WTC11 (cell line): ENCODE data around the gene PPP1R15B. TPM values are rescaled to one million over a fixed set of nuclear protein-coding genes. Genes with fewer than 3 reads are reported as not detected.

Source experiments
- ATAC-seq: fragments of 200-7000 bp; cut with Tn5 transposase; 2 replicates; pipeline ENCODE4 v1.10.0; 2021; ENCODE audit warnings: mild to moderate bottlenecking, moderate library complexity
- CTCF ChIA-PET: fragments of 300-600 bp; sonication (Branson Sonifier 250); formaldehyde crosslinking; loops from one replicate; lab custom pipeline; 2021; ENCODE audit warnings: antibody characterized with exemption; lab: Charles Lee
- POLR2A ChIA-PET: fragments of 350-600 bp; sonication (Branson Sonifier 250); formaldehyde crosslinking; loops from one replicate; lab custom pipeline; 2021; ENCODE audit warnings: antibody characterized with exemption; lab: Charles Lee
- DNase-seq: peaks from one replicate; pipeline ENCODE4 v3.0.0; 2021; ENCODE audit warnings: low spot score
- H3K27ac Mint-ChIP-seq: 2 replicates; pipeline ENCODE4 v1.8.0; 2021; ENCODE audit warnings: mixed read lengths
- H3K27me3 Mint-ChIP-seq: 2 replicates; pipeline ENCODE4 v1.8.0; 2021; ENCODE audit warnings: low read depth, mild to moderate bottlenecking, moderate library complexity, mixed read lengths
- H3K36me3 Mint-ChIP-seq: 2 replicates; pipeline ENCODE4 v1.8.0; 2021; ENCODE audit warnings: mixed read lengths
- H3K4me1 Mint-ChIP-seq: 2 replicates; pipeline ENCODE4 v1.8.0; 2022; ENCODE audit warnings: mixed read lengths
- H3K4me3 Mint-ChIP-seq: 2 replicates; pipeline ENCODE4 v1.8.0; 2021; ENCODE audit warnings: mild to moderate bottlenecking, moderate library complexity, mixed read lengths
- H3K9me3 Mint-ChIP-seq: 2 replicates; pipeline ENCODE4 v1.8.0; 2021; ENCODE audit warnings: mixed read lengths
- ATF1 ChIP-seq: sonication (generic); formaldehyde crosslinking; IDR thresholded peaks from 2 replicates; pipeline ENCODE4 v1.8.1; 2023; ENCODE audit warnings: mild to moderate bottlenecking, moderate library complexity, missing genetic modification reagents
- EMX1 ChIP-seq: fragments of 250-450 bp; sonication (Bioruptor Pico); IDR thresholded peaks from 2 replicates; pipeline ENCODE4 v1.8.0; 2021; ENCODE audit warnings: mild to moderate bottlenecking
- KAT7 ChIP-seq: sonication (generic); formaldehyde crosslinking; IDR thresholded peaks from 2 replicates; pipeline ENCODE4 v1.8.1; 2023; ENCODE audit warnings: missing genetic modification reagents, mild to moderate bottlenecking, borderline replicate concordance
- NFATC4 ChIP-seq: fragments of 250-450 bp; sonication (Bioruptor Pico); IDR thresholded peaks from 2 replicates; pipeline ENCODE4 v1.9.0; 2021; ENCODE audit warnings: mild to moderate bottlenecking
- RELA ChIP-seq: sonication (generic); formaldehyde crosslinking; IDR thresholded peaks from 2 replicates; pipeline ENCODE4 v1.8.1; 2022; ENCODE audit warnings: missing genetic modification reagents, mild to moderate bottlenecking, borderline replicate concordance
- SP1 ChIP-seq: sonication (generic); formaldehyde crosslinking; conservative IDR thresholded peaks from 2 replicates; pipeline ENCODE4 v1.8.1; 2022; ENCODE audit warnings: missing genetic modification reagents
- TEAD4 ChIP-seq: sonication (generic); formaldehyde crosslinking; IDR thresholded peaks from 2 replicates; pipeline ENCODE4 v1.8.0; 2022; ENCODE audit warnings: mild to moderate bottlenecking, missing genetic modification reagents
- TP53 ChIP-seq: sonication (generic); formaldehyde crosslinking; IDR thresholded peaks from 2 replicates; pipeline ENCODE4 v1.8.1; 2023; ENCODE audit warnings: mild to moderate bottlenecking, missing genetic modification reagents
- ZNF138 ChIP-seq: sonication (generic); formaldehyde crosslinking; conservative IDR thresholded peaks from 2 replicates; pipeline ENCODE4 v1.8.1; 2022; ENCODE audit warnings: mild to moderate bottlenecking, moderate library complexity, missing genetic modification reagents
- ZNF423 ChIP-seq: fragments of 250-450 bp; sonication (Bioruptor Pico); IDR thresholded peaks from 2 replicates; pipeline ENCODE4 v2.1.2; 2022; ENCODE audit warnings: mild to moderate bottlenecking, moderate library complexity
- total RNA-seq: library from RNA; stranded (reverse); gene quantifications from 3 replicates; pipeline ENCODE4 v1.2.3, GENCODE V29; 2021
- TF ChIP-seq, protein P1 (sequence below): fragments of 250-450 bp; sonication (Bioruptor Pico); IDR thresholded peaks from 2 replicates; pipeline ENCODE4 v2.1.2; 2022; ENCODE audit warnings: mild to moderate bottlenecking, moderate library complexity
- TF ChIP-seq, protein P2 (sequence below): sonication (generic); formaldehyde crosslinking; IDR thresholded peaks from 2 replicates; pipeline ENCODE4 v1.8.0; 2022; ENCODE audit warnings: mild to moderate bottlenecking, missing genetic modification reagents
- TF ChIP-seq, protein P3 (sequence below): sonication (generic); formaldehyde crosslinking; IDR thresholded peaks from 2 replicates; pipeline ENCODE4 v1.8.1; 2023; ENCODE audit warnings: mild to moderate bottlenecking, missing genetic modification reagents
- TF ChIP-seq, protein P4 (sequence below): sonication (generic); formaldehyde crosslinking; IDR thresholded peaks from 2 replicates; pipeline ENCODE4 v1.8.1; 2023; ENCODE audit warnings: mild to moderate bottlenecking, missing genetic modification reagents
- TF ChIP-seq, protein P5 (sequence below): sonication (generic); formaldehyde crosslinking; IDR thresholded peaks from 2 replicates; pipeline ENCODE4 v1.8.0; 2022; ENCODE audit warnings: mild to moderate bottlenecking, missing genetic modification reagents
- TF ChIP-seq, protein P6 (sequence below): sonication (generic); formaldehyde crosslinking; IDR thresholded peaks from 2 replicates; pipeline ENCODE4 v1.8.0; 2023; ENCODE audit warnings: mild to moderate bottlenecking, missing genetic modification reagents
- TF ChIP-seq, protein P7 (sequence below): sonication (generic); formaldehyde crosslinking; IDR thresholded peaks from 2 replicates; pipeline ENCODE4 v1.8.0; 2022; ENCODE audit warnings: mild to moderate bottlenecking, missing genetic modification reagents

PPP1R15B gene
- total RNA-seq, 1 experiment from 2014 or later: 47.7 TPM

DNA sequence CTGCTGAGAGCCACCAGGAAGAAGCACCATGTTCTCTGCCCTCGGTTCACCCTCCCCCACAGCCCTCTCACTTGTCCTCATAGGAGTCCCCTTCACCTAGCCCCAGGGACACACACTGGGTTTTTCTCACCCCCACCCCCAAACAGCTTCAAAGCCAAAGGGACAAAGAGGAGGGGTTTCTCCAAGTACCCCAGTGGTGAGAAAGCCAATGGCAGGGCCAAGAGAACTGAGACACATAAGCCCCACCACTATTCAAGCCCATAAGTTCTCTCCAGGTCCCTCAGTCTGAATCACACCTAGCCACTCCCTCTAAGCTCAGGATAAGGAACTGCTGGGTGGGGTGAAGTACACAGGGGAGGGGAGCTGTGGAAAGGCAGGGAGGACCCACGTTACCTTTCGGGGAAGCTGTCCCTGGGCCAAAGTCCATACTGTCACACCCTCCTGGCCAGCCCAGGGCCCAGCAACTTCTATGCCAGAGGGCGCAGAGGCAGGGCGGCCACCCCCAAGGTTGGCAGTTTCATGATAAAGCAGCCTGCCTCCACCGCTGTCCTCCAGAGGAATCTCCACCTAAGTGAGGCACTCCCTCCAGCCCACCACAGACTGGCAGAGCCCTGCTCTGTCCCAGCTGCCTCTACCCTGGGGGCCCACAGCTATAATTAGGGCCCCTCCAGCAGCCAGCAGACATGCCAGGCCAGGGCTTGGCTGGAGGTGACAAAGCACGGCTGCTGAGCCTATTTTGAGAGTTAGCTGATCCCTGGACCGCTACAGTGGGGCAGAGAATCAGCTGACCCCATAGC lies 39.0 kb upstream of the PPP1R15B start:
- H3K27ac Mint-ChIP-seq: no peak overlapping the region
- 0 out of 2 replicates have a peak, but pooled peaks cover 3% of the 10 kb centered on the region for H3K36me3 Mint-ChIP-seq
- H3K4me1 Mint-ChIP-seq: peaks cover 64% of the 10 kb centered on the region
- H3K27me3 Mint-ChIP-seq: no peaks in the 10 kb centered on the region
- TF ChIP-seq, protein P1, sequence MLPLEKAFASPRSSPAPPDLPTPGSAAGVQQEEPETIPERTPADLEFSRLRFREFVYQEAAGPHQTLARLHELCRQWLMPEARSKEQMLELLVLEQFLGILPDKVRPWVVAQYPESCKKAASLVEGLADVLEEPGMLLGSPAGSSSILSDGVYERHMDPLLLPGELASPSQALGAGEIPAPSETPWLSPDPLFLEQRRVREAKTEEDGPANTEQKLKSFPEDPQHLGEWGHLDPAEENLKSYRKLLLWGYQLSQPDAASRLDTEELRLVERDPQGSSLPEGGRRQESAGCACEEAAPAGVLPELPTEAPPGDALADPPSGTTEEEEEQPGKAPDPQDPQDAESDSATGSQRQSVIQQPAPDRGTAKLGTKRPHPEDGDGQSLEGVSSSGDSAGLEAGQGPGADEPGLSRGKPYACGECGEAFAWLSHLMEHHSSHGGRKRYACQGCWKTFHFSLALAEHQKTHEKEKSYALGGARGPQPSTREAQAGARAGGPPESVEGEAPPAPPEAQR: no peak
- TF ChIP-seq, protein P2, sequence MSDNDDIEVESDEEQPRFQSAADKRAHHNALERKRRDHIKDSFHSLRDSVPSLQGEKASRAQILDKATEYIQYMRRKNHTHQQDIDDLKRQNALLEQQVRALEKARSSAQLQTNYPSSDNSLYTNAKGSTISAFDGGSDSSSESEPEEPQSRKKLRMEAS: no peak
- TF ChIP-seq, protein P3, sequence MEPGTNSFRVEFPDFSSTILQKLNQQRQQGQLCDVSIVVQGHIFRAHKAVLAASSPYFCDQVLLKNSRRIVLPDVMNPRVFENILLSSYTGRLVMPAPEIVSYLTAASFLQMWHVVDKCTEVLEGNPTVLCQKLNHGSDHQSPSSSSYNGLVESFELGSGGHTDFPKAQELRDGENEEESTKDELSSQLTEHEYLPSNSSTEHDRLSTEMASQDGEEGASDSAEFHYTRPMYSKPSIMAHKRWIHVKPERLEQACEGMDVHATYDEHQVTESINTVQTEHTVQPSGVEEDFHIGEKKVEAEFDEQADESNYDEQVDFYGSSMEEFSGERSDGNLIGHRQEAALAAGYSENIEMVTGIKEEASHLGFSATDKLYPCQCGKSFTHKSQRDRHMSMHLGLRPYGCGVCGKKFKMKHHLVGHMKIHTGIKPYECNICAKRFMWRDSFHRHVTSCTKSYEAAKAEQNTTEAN (CRISPR knock-in tag): no peak
- CTCF ChIA-PET: interaction anchor here (1.0 to 13.1 kb wide), 7 partner anchors 16 to 356 kb away, joined by 3 to 906 read pairs (median 6); partner anchors contain the start of gene PIK3C2B
- DNase-seq: no peak
- POLR2A ChIA-PET: interaction anchor here (0.6 to 0.8 kb wide), 2 partner anchors 42 to 44 kb away, joined by 3 read pairs; no protein-coding TSS in a partner anchor
- ATAC-seq: no peak
- H3K4me3 Mint-ChIP-seq: no peak overlapping the region
- H3K9me3 Mint-ChIP-seq: no peaks in the 10 kb centered on the region

DNA sequence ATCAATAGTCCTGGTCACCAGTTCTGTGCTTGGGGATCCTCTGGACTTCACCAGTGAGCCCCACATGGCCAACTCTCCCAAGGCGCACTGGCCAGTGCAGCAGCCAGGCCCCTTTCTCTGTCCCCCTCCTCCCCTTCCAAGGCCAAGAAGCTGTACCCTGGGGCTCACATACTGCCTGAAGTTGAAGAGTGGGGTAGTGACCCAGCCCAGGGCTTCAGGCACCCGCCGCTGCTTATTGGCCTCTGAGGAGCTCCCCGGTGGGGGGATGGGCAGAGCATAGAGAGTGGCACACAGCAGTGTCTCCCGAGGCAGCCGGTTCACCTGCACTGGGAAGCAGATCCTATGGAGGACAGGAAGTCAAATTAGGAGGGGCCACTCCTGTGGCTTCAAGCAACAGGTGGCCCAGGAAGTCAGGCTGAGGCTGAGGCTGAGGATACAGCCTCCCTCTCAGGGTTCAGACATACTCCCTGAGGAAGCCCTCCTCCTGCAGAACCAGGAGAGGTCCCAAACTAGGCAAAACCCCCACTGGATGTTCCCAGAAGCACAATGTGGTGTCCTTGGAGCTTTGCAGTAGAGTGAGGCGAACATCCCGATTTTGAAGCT lies 38.2 kb upstream of the PPP1R15B start:
- ChIA-PET CTCF (interaction anchor here (1.0 to 13.1 kb wide), 7 partner anchors 17 to 357 kb away, joined by 3 to 906 read pairs (median 6); partner anchors contain the start of gene PIK3C2B), POLR2A (interaction anchor here (0.8 kb wide), 1 partner anchor 45 kb away, joined by 3 read pairs; no protein-coding TSS in a partner anchor)
- DNase-seq (no peak), ATAC-seq (no peak)
- H3K4me3 Mint-ChIP-seq: no peak overlapping the region
- no peaks in the 10 kb centered on the region for H3K27me3 Mint-ChIP-seq
- TF ChIP-seq ATF1 (no peak), TEAD4 (CRISPR knock-in tag) (no peak), ZNF138 (CRISPR knock-in tag) (no peak), NFATC4 (no peak), RELA (CRISPR knock-in tag) (no peak), TP53 (no peak), SP1 (CRISPR knock-in tag) (no peak), ZNF423 (CRISPR knock-in tag) (no peak), EMX1 (CRISPR knock-in tag) (no peak), KAT7 (no peak)
- TF ChIP-seq, protein P4, sequence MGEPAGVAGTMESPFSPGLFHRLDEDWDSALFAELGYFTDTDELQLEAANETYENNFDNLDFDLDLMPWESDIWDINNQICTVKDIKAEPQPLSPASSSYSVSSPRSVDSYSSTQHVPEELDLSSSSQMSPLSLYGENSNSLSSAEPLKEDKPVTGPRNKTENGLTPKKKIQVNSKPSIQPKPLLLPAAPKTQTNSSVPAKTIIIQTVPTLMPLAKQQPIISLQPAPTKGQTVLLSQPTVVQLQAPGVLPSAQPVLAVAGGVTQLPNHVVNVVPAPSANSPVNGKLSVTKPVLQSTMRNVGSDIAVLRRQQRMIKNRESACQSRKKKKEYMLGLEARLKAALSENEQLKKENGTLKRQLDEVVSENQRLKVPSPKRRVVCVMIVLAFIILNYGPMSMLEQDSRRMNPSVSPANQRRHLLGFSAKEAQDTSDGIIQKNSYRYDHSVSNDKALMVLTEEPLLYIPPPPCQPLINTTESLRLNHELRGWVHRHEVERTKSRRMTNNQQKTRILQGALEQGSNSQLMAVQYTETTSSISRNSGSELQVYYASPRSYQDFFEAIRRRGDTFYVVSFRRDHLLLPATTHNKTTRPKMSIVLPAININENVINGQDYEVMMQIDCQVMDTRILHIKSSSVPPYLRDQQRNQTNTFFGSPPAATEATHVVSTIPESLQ (CRISPR knock-in tag): no peak
- TF ChIP-seq, protein P5, sequence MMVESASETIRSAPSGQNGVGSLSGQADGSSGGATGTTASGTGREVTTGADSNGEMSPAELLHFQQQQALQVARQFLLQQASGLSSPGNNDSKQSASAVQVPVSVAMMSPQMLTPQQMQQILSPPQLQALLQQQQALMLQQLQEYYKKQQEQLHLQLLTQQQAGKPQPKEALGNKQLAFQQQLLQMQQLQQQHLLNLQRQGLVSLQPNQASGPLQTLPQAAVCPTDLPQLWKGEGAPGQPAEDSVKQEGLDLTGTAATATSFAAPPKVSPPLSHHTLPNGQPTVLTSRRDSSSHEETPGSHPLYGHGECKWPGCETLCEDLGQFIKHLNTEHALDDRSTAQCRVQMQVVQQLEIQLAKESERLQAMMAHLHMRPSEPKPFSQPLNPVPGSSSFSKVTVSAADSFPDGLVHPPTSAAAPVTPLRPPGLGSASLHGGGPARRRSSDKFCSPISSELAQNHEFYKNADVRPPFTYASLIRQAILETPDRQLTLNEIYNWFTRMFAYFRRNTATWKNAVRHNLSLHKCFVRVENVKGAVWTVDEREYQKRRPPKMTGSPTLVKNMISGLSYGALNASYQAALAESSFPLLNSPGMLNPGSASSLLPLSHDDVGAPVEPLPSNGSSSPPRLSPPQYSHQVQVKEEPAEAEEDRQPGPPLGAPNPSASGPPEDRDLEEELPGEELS: no peak
- TF ChIP-seq, protein P6, sequence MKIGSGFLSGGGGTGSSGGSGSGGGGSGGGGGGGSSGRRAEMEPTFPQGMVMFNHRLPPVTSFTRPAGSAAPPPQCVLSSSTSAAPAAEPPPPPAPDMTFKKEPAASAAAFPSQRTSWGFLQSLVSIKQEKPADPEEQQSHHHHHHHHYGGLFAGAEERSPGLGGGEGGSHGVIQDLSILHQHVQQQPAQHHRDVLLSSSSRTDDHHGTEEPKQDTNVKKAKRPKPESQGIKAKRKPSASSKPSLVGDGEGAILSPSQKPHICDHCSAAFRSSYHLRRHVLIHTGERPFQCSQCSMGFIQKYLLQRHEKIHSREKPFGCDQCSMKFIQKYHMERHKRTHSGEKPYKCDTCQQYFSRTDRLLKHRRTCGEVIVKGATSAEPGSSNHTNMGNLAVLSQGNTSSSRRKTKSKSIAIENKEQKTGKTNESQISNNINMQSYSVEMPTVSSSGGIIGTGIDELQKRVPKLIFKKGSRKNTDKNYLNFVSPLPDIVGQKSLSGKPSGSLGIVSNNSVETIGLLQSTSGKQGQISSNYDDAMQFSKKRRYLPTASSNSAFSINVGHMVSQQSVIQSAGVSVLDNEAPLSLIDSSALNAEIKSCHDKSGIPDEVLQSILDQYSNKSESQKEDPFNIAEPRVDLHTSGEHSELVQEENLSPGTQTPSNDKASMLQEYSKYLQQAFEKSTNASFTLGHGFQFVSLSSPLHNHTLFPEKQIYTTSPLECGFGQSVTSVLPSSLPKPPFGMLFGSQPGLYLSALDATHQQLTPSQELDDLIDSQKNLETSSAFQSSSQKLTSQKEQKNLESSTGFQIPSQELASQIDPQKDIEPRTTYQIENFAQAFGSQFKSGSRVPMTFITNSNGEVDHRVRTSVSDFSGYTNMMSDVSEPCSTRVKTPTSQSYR: no peak
- TF ChIP-seq, protein P7, sequence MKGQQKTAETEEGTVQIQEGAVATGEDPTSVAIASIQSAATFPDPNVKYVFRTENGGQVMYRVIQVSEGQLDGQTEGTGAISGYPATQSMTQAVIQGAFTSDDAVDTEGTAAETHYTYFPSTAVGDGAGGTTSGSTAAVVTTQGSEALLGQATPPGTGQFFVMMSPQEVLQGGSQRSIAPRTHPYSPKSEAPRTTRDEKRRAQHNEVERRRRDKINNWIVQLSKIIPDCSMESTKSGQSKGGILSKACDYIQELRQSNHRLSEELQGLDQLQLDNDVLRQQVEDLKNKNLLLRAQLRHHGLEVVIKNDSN: no peak
- no peak overlapping the region for H3K27ac Mint-ChIP-seq
- H3K36me3 Mint-ChIP-seq: peaks cover 4% of the 10 kb centered on the region; the same call in 1 of the 2 replicates
- no peaks in the 10 kb centered on the region for H3K9me3 Mint-ChIP-seq
- H3K4me1 Mint-ChIP-seq: peaks cover 57% of the 10 kb centered on the region
